Loucy (cell line): ENCODE measurements around the gene PTPRT.

Source experiments
- H2AFZ ChIP-seq: fragments of 200-600 bp; sonication (generic); 2 replicates; pipeline ENCODE4 v1.6.0; 2016; ENCODE audit warnings: antibody characterized with exemption, mild to moderate bottlenecking, low read length, moderate library complexity
- H3F3A ChIP-seq: fragments of 200-600 bp; 2 replicates; pipeline ENCODE4 v1.6.0; 2016; ENCODE audit warnings: antibody characterized with exemption, low read depth, mild to moderate bottlenecking
- H3K27me3 ChIP-seq: fragments of 200-600 bp; sonication (generic); 2 replicates; pipeline ENCODE4 v1.6.1; 2014; ENCODE audit warnings: low read length, mild to moderate bottlenecking; ENCODE audit not compliant: insufficient read depth, poor library complexity, severe bottlenecking
- H3K36me3 ChIP-seq: fragments of 200-600 bp; sonication (generic); 2 replicates; pipeline ENCODE4 v1.6.1; 2016; ENCODE audit warnings: low read length; ENCODE audit not compliant: insufficient read depth
- H3K4me1 ChIP-seq: fragments of 200-600 bp; sonication (generic); 2 replicates; pipeline ENCODE4 v1.5.1; 2014; ENCODE audit warnings: low read length, mild to moderate bottlenecking; ENCODE audit not compliant: insufficient read depth, poor library complexity, severe bottlenecking
- H3K4me2 ChIP-seq: fragments of 200-600 bp; sonication (generic); 2 replicates; pipeline ENCODE4 v1.6.0; 2014; ENCODE audit warnings: antibody characterized with exemption, low read length, low read depth, mild to moderate bottlenecking; ENCODE audit not compliant: poor library complexity, severe bottlenecking
- H3K4me3 ChIP-seq: fragments of 200-600 bp; sonication (generic); 2 replicates; pipeline ENCODE4 v1.5.1; 2014; ENCODE audit warnings: low read length, mild to moderate bottlenecking, mixed read lengths; ENCODE audit not compliant: poor library complexity, severe bottlenecking
- H3K79me2 ChIP-seq: fragments of 200-600 bp; sonication (generic); 2 replicates; pipeline ENCODE4 v1.6.1; 2014; ENCODE audit warnings: low read length; ENCODE audit not compliant: insufficient read depth
- H3K9ac ChIP-seq: fragments of 200-600 bp; sonication (generic); 2 replicates; pipeline ENCODE4 v1.6.0; 2014; ENCODE audit warnings: mild to moderate bottlenecking, low read depth, low read length, moderate library complexity; ENCODE audit not compliant: poor library complexity, severe bottlenecking
- H3K9me2 ChIP-seq: fragments of 200-600 bp; sonication (generic); replicated peaks from 2 replicates; pipeline ENCODE4 v1.6.1; 2016; ENCODE audit warnings: low read depth, low read length, mixed read lengths
- H3K9me3 ChIP-seq: fragments of 200-600 bp; sonication (generic); 2 replicates; pipeline ENCODE4 v1.6.1; 2014; ENCODE audit warnings: mild to moderate bottlenecking, antibody characterized with exemption, low read length, low read depth; ENCODE audit not compliant: insufficient read depth
- H4K20me1 ChIP-seq: fragments of 200-600 bp; sonication (generic); 2 replicates; pipeline ENCODE4 v1.6.0; 2014; ENCODE audit warnings: antibody characterized with exemption, low read length, mild to moderate bottlenecking; ENCODE audit not compliant: insufficient read depth, poor library complexity, severe bottlenecking
- EZH2phosphoT487 ChIP-seq: fragments of 200-600 bp; IDR thresholded peaks from 2 replicates; pipeline ENCODE4 v1.6.1; 2018; ENCODE audit warnings: antibody characterized with exemption, mild to moderate bottlenecking, moderate library complexity, borderline replicate concordance
- TF ChIP-seq, protein P1 (sequence below): fragments of 200-600 bp; sonication (generic); conservative IDR thresholded peaks from 2 replicates; pipeline ENCODE4 v1.5.1; 2014; ENCODE audit warnings: mild to moderate bottlenecking, antibody characterized with exemption, low read length

The PTPRT gene

GRCh38 chr20:42968746-42969145 lies 221.0 kb downstream of the PTPRT start:
- no peaks in the 10 kb centered on the region for H3F3A ChIP-seq
- H3K9ac ChIP-seq: no peak overlapping the region
- H3K4me3 ChIP-seq: no peak overlapping the region
- TF ChIP-seq EZH2phosphoT487: no peak
- TF ChIP-seq, protein P1, sequence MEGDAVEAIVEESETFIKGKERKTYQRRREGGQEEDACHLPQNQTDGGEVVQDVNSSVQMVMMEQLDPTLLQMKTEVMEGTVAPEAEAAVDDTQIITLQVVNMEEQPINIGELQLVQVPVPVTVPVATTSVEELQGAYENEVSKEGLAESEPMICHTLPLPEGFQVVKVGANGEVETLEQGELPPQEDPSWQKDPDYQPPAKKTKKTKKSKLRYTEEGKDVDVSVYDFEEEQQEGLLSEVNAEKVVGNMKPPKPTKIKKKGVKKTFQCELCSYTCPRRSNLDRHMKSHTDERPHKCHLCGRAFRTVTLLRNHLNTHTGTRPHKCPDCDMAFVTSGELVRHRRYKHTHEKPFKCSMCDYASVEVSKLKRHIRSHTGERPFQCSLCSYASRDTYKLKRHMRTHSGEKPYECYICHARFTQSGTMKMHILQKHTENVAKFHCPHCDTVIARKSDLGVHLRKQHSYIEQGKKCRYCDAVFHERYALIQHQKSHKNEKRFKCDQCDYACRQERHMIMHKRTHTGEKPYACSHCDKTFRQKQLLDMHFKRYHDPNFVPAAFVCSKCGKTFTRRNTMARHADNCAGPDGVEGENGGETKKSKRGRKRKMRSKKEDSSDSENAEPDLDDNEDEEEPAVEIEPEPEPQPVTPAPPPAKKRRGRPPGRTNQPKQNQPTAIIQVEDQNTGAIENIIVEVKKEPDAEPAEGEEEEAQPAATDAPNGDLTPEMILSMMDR: no peak
- H4K20me1 ChIP-seq: no peaks in the 10 kb centered on the region
- H3K36me3 ChIP-seq: no peaks in the 10 kb centered on the region
- no peak overlapping the region for H2AFZ ChIP-seq
- no peaks in the 10 kb centered on the region for H3K9me3 ChIP-seq
- no peaks in the 10 kb centered on the region for H3K4me1 ChIP-seq
- H3K9me2 ChIP-seq: no peaks in the 10 kb centered on the region
- no peaks in the 10 kb centered on the region for H3K79me2 ChIP-seq
- H3K27me3 ChIP-seq: no peaks in the 10 kb centered on the region
- no peak overlapping the region for H3K4me2 ChIP-seq

GRCh38 chr20:42963796-42964195 lies 225.9 kb downstream of the PTPRT start:
- H3F3A ChIP-seq: no peaks in the 10 kb centered on the region
- H2AFZ ChIP-seq: no peak overlapping the region
- no peak for TF ChIP-seq EZH2phosphoT487
- TF ChIP-seq, protein P1: no peak
- no peaks in the 10 kb centered on the region for H3K36me3 ChIP-seq
- H3K9ac ChIP-seq: no peak overlapping the region
- no peaks in the 10 kb centered on the region for H3K4me1 ChIP-seq
- no peaks in the 10 kb centered on the region for H3K9me2 ChIP-seq
- no peaks in the 10 kb centered on the region for H3K27me3 ChIP-seq
- no peaks in the 10 kb centered on the region for H3K79me2 ChIP-seq
- no peaks in the 10 kb centered on the region for H4K20me1 ChIP-seq
- peaks cover 3% of the 10 kb centered on the region; the same call in 1 of the 2 replicates for H3K9me3 ChIP-seq
- no peak overlapping the region for H3K4me3 ChIP-seq
- no peak overlapping the region for H3K4me2 ChIP-seq

GRCh38 chr20:42961771-42962170 lies 227.9 kb downstream of the PTPRT start:
- no peak for TF ChIP-seq EZH2phosphoT487
- TF ChIP-seq, protein P1: no peak
- Histone ChIP-seq H3K4me3 (no peak overlapping the region), H3K27me3 (no peaks in the 10 kb centered on the region), H3K36me3 (no peaks in the 10 kb centered on the region), H3K4me1 (no peaks in the 10 kb centered on the region), H2AFZ (no peak overlapping the region), H3K9me3 (peaks cover 3% of the 10 kb centered on the region; the same call in 1 of the 2 replicates), H3K79me2 (no peaks in the 10 kb centered on the region), H3K9me2 (no peaks in the 10 kb centered on the region), H4K20me1 (no peaks in the 10 kb centered on the region), H3F3A (no peaks in the 10 kb centered on the region), H3K9ac (no peak overlapping the region), H3K4me2 (no peak overlapping the region)
